Stimulated activated CD4-positive, alpha-beta T cell treated with anti-CD3 and anti-CD28 coated beads, TNF-alpha, amount 100 ng/mL, for 48 hours (primary cell): ENCODE measurements around the gene FARS2.

Source experiments
- DNase-seq, 3 donors: peaks; one replicate each; pipeline ENCODE4 v3.0.0-alpha.2; 2020; ENCODE audit warnings: low read depth in 3 of 3

The FARS2 gene

GRCh38 chr6:5287205-5287965, 26.1 kb downstream of the FARS2 start:
- DNase-seq: no peak

- DNase-seq: no peak
These were observed 26.6 kb downstream of the FARS2 start for GRCh38 chr6:5287966-5288297.

DNA sequence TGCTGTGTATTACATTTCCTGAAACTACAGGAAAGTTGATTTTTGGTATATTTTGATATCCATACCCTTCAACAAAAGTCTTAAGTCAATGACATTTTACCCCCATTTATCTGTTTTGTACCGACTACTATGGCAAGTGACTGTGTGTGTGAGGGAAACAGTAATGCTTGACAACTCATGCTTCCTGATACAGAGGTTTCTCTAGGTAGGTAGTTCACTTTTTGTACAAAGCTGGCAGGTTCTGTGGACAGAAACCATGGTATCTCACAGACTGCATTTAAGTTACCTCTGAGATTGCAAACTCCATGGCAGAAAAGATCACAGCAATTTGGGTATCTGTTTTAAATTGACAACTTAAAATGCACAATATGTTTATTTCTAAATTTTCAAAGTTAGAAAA, 28.8 kb downstream of the FARS2 start:
- no peak for DNase-seq

GRCh38 chr6:5290500-5290899, 29.2 kb downstream of the FARS2 start:
- no peak for DNase-seq

GRCh38 chr6:5292154-5292553, 30.8 kb downstream of the FARS2 start:
- no peak for DNase-seq

GRCh38 chr6:5293692-5294091, 32.4 kb downstream of the FARS2 start:
- no peak for DNase-seq

- DNase-seq: no peak
These were observed 33.3 kb downstream of the FARS2 start for GRCh38 chr6:5294392-5295211.

DNA sequence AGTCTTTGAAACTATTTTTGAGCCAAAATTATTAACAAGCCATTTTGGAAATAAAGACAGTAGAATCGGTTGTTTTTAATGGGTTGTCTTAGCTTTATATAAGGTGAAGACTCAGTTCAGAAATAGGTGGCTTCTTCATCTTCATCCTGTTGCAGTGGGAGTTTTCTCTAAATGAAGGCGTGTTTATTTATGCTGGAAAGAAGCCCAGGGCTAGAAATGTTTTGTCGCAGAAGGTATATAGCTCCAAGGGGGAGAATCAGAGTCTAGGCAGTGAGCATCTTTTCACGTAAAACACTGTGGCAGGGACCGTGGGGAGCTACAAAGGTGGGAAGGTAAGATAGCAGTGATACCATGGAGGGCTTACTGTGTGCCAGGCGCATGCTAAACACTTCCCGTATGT, 34.3 kb downstream of the FARS2 start:
- DNase-seq: no peak

- no peak for DNase-seq
These were observed 39.0 kb downstream of the FARS2 start for GRCh38 chr6:5300206-5300764.

- peak in 1 of 3 donors; percentile 41 for DNase-seq
These were observed 41.1 kb downstream of the FARS2 start for GRCh38 chr6:5302220-5302946.

- peak in 2 of 3 donors; percentile 33 to 47 for DNase-seq
These were observed 41.8 kb downstream of the FARS2 start for GRCh38 chr6:5302995-5303622.

GRCh38 chr6:5303682-5304081, 42.4 kb downstream of the FARS2 start:
- DNase-seq: no peak

GRCh38 chr6:5305968-5306626, 44.8 kb downstream of the FARS2 start:
- no peak for DNase-seq

DNA sequence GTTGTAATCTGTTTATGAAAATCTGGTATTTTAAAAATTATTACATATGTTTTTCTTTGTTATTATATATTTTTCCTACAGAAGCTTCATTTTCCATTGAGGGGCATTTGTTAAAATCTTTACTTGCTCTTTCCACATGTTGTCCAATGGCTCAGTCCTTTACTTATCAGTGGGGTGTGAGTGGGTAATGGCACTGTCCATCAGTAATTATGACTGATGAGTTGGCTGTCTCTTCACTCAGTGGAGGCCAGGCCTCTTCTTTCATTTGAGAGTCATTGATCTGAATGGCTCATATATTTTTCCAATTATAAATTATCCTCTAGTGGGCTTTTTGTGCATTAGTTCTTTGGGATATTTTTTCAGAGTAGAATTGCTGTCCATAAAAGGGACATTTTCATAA, 45.7 kb downstream of the FARS2 start:
- DNase-seq: no peak

DNA sequence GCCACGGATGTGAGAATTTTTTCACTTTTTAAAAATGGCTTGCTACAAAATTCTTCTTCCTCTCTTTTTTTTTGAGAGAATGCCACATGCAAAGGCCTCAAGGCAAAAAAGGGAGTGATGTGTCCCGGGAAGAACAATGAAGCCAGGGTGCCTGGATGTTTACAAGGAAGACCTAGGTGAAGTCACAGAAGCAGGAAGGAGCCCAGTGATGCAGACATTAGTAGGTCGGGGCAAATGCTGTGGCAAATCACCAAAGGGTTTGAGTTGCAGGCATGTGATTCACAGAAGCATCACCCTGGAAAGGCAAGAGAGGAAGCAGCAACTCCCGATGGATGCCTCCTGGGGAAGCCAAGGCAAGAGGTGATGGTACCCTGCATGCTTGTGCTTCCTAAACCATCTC, 46.8 kb downstream of the FARS2 start:
- DNase-seq: no peak

DNA sequence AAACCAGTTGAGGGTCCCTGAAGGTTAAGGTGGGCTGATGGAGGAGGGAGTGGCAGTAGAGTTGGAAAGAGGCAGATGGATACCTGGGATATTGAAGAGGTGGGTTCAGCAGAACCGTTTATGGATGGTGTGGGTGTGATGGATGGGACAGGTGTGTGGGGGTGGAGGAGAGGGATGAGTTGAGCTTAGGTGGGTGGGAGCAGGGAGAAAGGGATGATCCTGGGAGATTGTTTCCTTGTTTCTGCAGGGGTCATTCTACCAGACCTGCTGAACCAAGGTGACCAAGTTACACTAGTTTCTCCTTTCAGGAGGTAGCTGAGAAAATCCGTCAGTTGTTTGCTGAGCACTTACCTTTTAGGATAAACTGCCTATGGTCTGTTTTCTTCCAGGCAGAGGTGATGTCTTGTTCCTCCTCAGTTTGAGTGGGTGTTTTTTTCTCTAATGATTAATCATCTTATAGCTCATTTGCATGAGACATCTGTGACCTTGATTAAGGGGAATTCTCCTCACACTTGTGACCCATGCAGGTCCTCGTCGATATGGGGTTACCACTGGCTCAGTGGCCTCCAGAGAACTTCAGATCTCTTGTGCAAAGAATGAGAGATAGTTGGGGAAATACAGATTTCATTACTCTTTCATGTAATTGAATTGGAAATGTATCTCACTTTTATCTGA, 53.0 kb downstream of the FARS2 start:
- DNase-seq: no peak

DNA sequence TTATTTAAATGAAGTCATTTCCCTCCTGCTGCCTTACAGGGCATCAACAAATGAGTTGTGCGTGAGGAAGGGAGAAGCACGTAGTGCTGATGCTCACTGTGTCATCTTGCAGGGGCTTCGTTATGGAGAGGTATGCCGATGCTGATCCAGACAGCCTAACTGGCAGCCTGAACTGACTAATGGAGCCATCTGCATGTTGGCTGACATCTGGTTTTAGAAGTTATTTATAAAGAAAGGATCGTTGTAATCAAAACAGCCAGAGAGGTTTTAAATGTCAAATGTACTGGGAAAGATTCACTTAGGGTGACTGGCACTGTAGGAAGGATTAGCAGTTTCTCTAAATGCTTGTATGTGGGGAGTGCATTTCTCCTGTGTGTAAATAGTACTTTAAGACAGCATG, 54.6 kb downstream of the FARS2 start:
- DNase-seq: no peak

GRCh38 chr6:5316951-5317350, 55.6 kb downstream of the FARS2 start:
- no peak for DNase-seq

GRCh38 chr6:5318617-5319272, 57.4 kb downstream of the FARS2 start:
- no peak for DNase-seq

DNA sequence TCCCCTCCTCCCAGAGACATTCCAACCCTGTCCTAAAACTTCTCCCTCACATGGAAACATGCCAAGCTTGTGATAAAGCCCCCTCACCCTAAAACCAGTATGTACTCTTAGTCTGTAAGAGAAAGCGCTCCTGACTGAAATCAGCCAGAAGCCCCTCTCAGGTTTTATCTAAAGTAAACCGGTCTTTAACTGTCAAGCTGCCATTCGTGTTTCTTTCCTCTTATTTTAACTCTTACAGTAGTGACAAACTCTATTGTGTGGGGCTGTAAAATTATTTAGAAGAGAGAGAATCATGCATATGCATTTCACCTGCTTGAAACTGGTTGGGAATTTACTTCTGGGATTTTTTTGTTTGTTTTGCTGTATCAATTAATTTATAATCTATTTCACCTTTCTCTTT, 62.7 kb downstream of the FARS2 start:
- no peak for DNase-seq
